K562 (cell line): ENCODE results near the gene NTRK2. TPM values are rescaled to one million over a fixed set of nuclear protein-coding genes. Genes with fewer than 3 reads are reported as not detected.

Experiments
- ATAC-seq: fragments of 200-7000 bp; cut with Tn5 transposase; 3 replicates; pipeline ENCODE4 v1.9.1; 2020; ENCODE audit warnings: moderate library complexity
- BruUV-seq: library from RNA; stranded (reverse); fragments of 400-500 nt; replicated peaks from 2 replicates; lab custom pipeline; 2021; lab: Mats Ljungman, UMichigan
- CTCF ChIA-PET: fragments of 300-600 bp; formaldehyde crosslinking; extraction: SDS; loops from one replicate; lab custom pipeline; 2021; ENCODE audit warnings: low intra/inter-chr PET ratio; lab: Yijun Ruan, JAX
- POLR2A ChIA-PET: fragments of 300-600, 350-650 bp; sonication (Branson Sonifier 250); formaldehyde crosslinking; extraction: SDS; loops from one replicate; lab custom pipeline; 2021; ENCODE audit warnings: antibody characterized with exemption, inconsistent platforms; lab: Yijun Ruan, JAX
- DNase-seq, 4 experiments: peaks; one replicate each; pipeline versions ENCODE4 v3.0.0 to v3.0.0-alpha.2; 2011 to 2018; ENCODE audit warnings: low spot score in 3 of 4, mixed read lengths in 3 of 4; ENCODE audit errors: extremely low read depth in 1 of 4
- FAIRE-seq: peaks from 2 replicates; lab custom pipeline; 2011; peaks lifted over from hg19 to GRCh38; lab: Jason Lieb, UNC
- H2AFZ ChIP-seq: 2 replicates; pipeline ENCODE4 v1.6.0; 2011; ENCODE audit warnings: low read depth, low read length, control low read depth, inconsistent platforms
- H3K27ac ChIP-seq: fragments of 200-600 bp; 3 replicates; pipeline ENCODE4 v1.8.0; 2011; ENCODE audit warnings: low read depth, mild to moderate bottlenecking, control low read depth, inconsistent platforms, low read length, moderate library complexity, mixed read lengths; ENCODE audit errors: extremely low read depth
- H3K27me3 ChIP-seq, 2 experiments: fragments of 300-600 bp in 1 of 2; 2 replicates in 1 of 2; 3 replicates in 1 of 2; pipeline versions ENCODE4 v1.6.0 to v1.8.0; 2011; ENCODE audit warnings: inconsistent platforms in 2 of 2, low read length in 2 of 2, mild to moderate bottlenecking in 1 of 2, mixed read lengths in 1 of 2, moderate library complexity in 1 of 2; ENCODE audit not compliant: control insufficient read depth in 2 of 2, insufficient read depth in 2 of 2
- H3K36me3 ChIP-seq: fragments of 300-600 bp; 3 replicates; pipeline ENCODE4 v1.8.0; 2011; ENCODE audit warnings: mild to moderate bottlenecking, low read length, inconsistent platforms; ENCODE audit not compliant: control insufficient read depth, insufficient read depth
- H3K4me1 ChIP-seq, 2 experiments: fragments of 200-600 bp in 1 of 2; replicated peaks in 1 of 2; 2 replicates in 1 of 2; 3 replicates in 1 of 2; pipeline versions ENCODE4 v1.5.1 to v1.8.0; 2011; ENCODE audit warnings: inconsistent platforms in 2 of 2, low read length in 2 of 2, mild to moderate bottlenecking in 1 of 2, mixed read lengths in 1 of 2, moderate library complexity in 1 of 2; ENCODE audit not compliant: control insufficient read depth in 2 of 2, insufficient read depth in 2 of 2
- H3K4me2 ChIP-seq: 2 replicates; pipeline ENCODE4 v1.6.1; 2011; ENCODE audit warnings: low read length, control low read depth, inconsistent platforms, mixed read lengths; ENCODE audit not compliant: insufficient read depth
- H3K4me3 ChIP-seq: fragments of 200-600 bp; sonication (generic), shearing (Covaris generic); 2 replicates; pipeline ENCODE4 v1.5.1; 2016; ENCODE audit warnings: control low read depth, inconsistent platforms
- H3K79me2 ChIP-seq: fragments of 200-600 bp; 3 replicates; pipeline ENCODE4 v1.8.0; 2011; ENCODE audit warnings: low read length, inconsistent platforms; ENCODE audit not compliant: control insufficient read depth, insufficient read depth
- H3K9ac ChIP-seq, 2 experiments: 2 replicates each; pipeline versions ENCODE4 v1.6.0 to v1.6.1; 2011; ENCODE audit warnings: low read depth in 2 of 2, low read length in 2 of 2, control low read depth in 1 of 2, inconsistent platforms in 1 of 2, mild to moderate bottlenecking in 1 of 2, mixed read lengths in 1 of 2; ENCODE audit not compliant: insufficient read depth in 1 of 2
- H3K9me1 ChIP-seq: one replicate; pipeline ENCODE4 v1.6.0; 2011; ENCODE audit warnings: inconsistent platforms, mild to moderate bottlenecking, low read length, moderate library complexity; ENCODE audit not compliant: control insufficient read depth, insufficient read depth
- H3K9me3 ChIP-seq: replicated peaks from 2 replicates; pipeline ENCODE4 v1.5.1; 2011; ENCODE audit warnings: low read depth, low read length, inconsistent platforms; ENCODE audit not compliant: control insufficient read depth, insufficient read depth
- H4K20me1 ChIP-seq: replicated peaks from 2 replicates; pipeline ENCODE4 v1.6.1; 2011; ENCODE audit warnings: low read length, inconsistent platforms, mixed read lengths; ENCODE audit not compliant: control insufficient read depth, insufficient read depth
- BRCA1 ChIP-seq, 2 experiments: fragments of 450-650 bp in 1 of 2; sonication (generic) in 1 of 2; formaldehyde crosslinking in 1 of 2; IDR thresholded peaks; 2 replicates each; pipeline versions ENCODE4 v1.5.0 to v1.6.1; 2017 to 2020; ENCODE audit warnings: mild to moderate bottlenecking in 1 of 2, missing genetic modification reagents in 1 of 2
- KAT7 ChIP-seq: sonication (generic); formaldehyde crosslinking; IDR thresholded peaks from 2 replicates; pipeline ENCODE4 v1.8.0; 2022; ENCODE audit warnings: missing genetic modification reagents, mild to moderate bottlenecking, borderline replicate concordance
- MED1 ChIP-seq: sonication (generic); formaldehyde crosslinking; IDR thresholded peaks from 2 replicates; pipeline ENCODE4 v1.8.1; 2023; ENCODE audit warnings: missing genetic modification reagents, borderline replicate concordance
- MYNN ChIP-seq, 2 experiments: sonication (generic); formaldehyde crosslinking in 1 of 2; IDR thresholded peaks; 2 replicates each; pipeline versions ENCODE4 v1.5.0 to v1.6.1; 2016 to 2020; ENCODE audit warnings: antibody characterized with exemption in 1 of 2, missing genetic modification reagents in 1 of 2
- TBL1XR1 ChIP-seq, 2 experiments: IDR thresholded peaks; 2 replicates each; pipeline ENCODE4 v1.6.1; 2012; ENCODE audit warnings: improper control_type of control experiment in 2 of 2, low read length in 2 of 2, mild to moderate bottlenecking in 1 of 2
- ZNF121 ChIP-seq: sonication (generic); formaldehyde crosslinking; conservative IDR thresholded peaks from 2 replicates; pipeline ENCODE4 v1.8.0; 2022; ENCODE audit warnings: missing genetic modification reagents
- ZNF318 ChIP-seq, 2 experiments: fragments of 450-650 bp; IDR thresholded peaks; 2 replicates each; pipeline ENCODE4 v1.6.1; 2016; ENCODE audit warnings: mild to moderate bottlenecking in 2 of 2, borderline replicate concordance in 1 of 2, low read depth in 1 of 2, moderate library complexity in 1 of 2
- ZNF398 ChIP-seq: fragments of 250-450 bp; sonication (Bioruptor Pico); IDR thresholded peaks from 2 replicates; pipeline ENCODE4 v1.8.0; 2021; ENCODE audit warnings: moderate library complexity, mild to moderate bottlenecking, inconsistent platforms
- WGBS: fragments of 100-300 bp; shearing (Covaris generic); methylation state at CpG from one replicate; pipeline ENCODE4 v1.1.6; 2016; ENCODE audit warnings: low coverage, mixed read lengths; ENCODE audit not compliant: insufficient coverage; ENCODE audit errors: missing lambda C conversion rate; 5-methylcytosine and 5-hydroxymethylcytosine counted together
- in situ Hi-C: fragments of 300-500 bp; cut with MboI; formaldehyde crosslinking; loops from 4 replicates; pipeline ENCODE4 v1.15.0; 2018; ENCODE audit warnings: inconsistent platforms, mixed read lengths
- intact Hi-C: fragments of 100-400 bp; cut with micrococcal nuclease; formaldehyde crosslinking; loops from 2 replicates; pipeline ENCODE4 v1.14.2; 2022
- polyA plus RNA-seq, 8 experiments: library from polyadenylated mRNA; depleted of rRNA in 4 of 8; stranded (reverse) in 5 of 8; unstranded in 3 of 8; fragments of >200 nt; fragmentation: Nextera tagmentation in 2 of 8; fragmentation: Illumina TruSeq in 1 of 8; extraction: Ambion mirVana in 2 of 8; extraction: Trizol in 1 of 8; gene quantifications; 2 replicates each; pipeline versions ENCODE4 v1.2.1 to v1.2.3, GENCODE V29; 2011 to 2014; ENCODE audit warnings: inconsistent platforms in 1 of 8, missing spikeins in 1 of 8
- total RNA-seq, 7 experiments: library from RNA; depleted of rRNA in 6 of 7; stranded (reverse); fragments of >200 nt in 6 of 7; fragmentation: Illumina TruSeq in 2 of 7; extraction: Trizol in 2 of 7; gene quantifications; 2 replicates each; pipeline versions ENCODE4 v1.2.1 to v1.2.3, GENCODE V29; 2011 to 2021; ENCODE audit warnings: low replicate concordance in 1 of 7

NTRK2 gene
- total and polyA plus RNA-seq, 9 of the 15 experiments (the other 6 are each of a cell fraction or from before 2014, with no cell fraction given), result not detected

- no peak for TF ChIP-seq ZNF121 (CRISPR knock-in tag)
- TF ChIP-seq ZNF318 (IDR thresholded peaks at IDR 0.05; ENCODE audit: borderline replicate concordance in 1 of 2, low read depth in 1 of 2), result no peak
- TF ChIP-seq ZNF398 (CRISPR knock-in tag), result no peak
- TF ChIP-seq MYNN (IDR thresholded peaks at IDR 0.05), result no peak
- TF ChIP-seq MYNN (CRISPR knock-in tag; IDR thresholded peaks at IDR 0.05), result no peak
- TF ChIP-seq KAT7, result no peak
- no peak for TF ChIP-seq MED1 (CRISPR knock-in tag)
- TF ChIP-seq BRCA1 (IDR thresholded peaks at IDR 0.05), result no peak
- TF ChIP-seq BRCA1 (CRISPR knock-in tag; IDR thresholded peaks at IDR 0.05), result no peak
- no peak for TF ChIP-seq TBL1XR1 (IDR thresholded peaks at IDR 0.05; ENCODE audit: low read length in 2 of 2)
- TF ChIP-seq, all 486 proteins: peak for 0
- no TSS peak for BruUV-seq
- no peaks in the 10 kb centered on the region for H3K4me1 ChIP-seq
- FAIRE-seq (no peak), ATAC-seq (no peak), DNase-seq (no peak)
- intact Hi-C loops, result no loop called here
- POLR2A ChIA-PET, result interaction anchor here (0.6 kb wide), 1 partner anchor 1416 kb away, joined by 3 read pairs; no protein-coding TSS in a partner anchor
- no peaks in the 10 kb centered on the region for H3K79me2 ChIP-seq
- no peaks in the 10 kb centered on the region for H3K9me1 ChIP-seq
- H3K9me3 ChIP-seq, result no peaks in the 10 kb centered on the region
- H3K9ac ChIP-seq, result no peak overlapping the region
- H3K36me3 ChIP-seq, result no peaks in the 10 kb centered on the region
- H3K4me2 ChIP-seq, result no peak overlapping the region
- H2AFZ ChIP-seq, result no peak overlapping the region
- H3K27ac ChIP-seq, result no peak overlapping the region
- in situ Hi-C loops, result no loop called here
- H4K20me1 ChIP-seq, result no peaks in the 10 kb centered on the region
- no peak overlapping the region for H3K4me3 ChIP-seq
- CTCF ChIA-PET, result no interaction called here
- no peaks in the 10 kb centered on the region for H3K27me3 ChIP-seq
- 0% methylated on average over 6 of the region's 6 CpGs for WGBS
Measured at GRCh38 chr9:84990416-84990815, 320.9 kb downstream of the NTRK2 start.
